ENCODE measurements around the gene SNAPIN. TPM values are rescaled to one million over a fixed set of nuclear protein-coding genes. Genes with fewer than 3 reads are reported as not detected.

Gene SNAPIN
- 76.2 and 78.5 TPM in 2 replicates for total RNA-seq (2014; rRNA removed; shearing (Covaris generic); ENCODE audit: low replicate concordance)

- in situ Hi-C loops (cut with HindIII; ENCODE audit: low pct_unique_long_range_greater_than_20kb, low sequenced_read_pairs) = no loop called here
- peak; percentile 85 for DNase-seq (ENCODE audit: low read depth)
Measured at GRCh38 chr1:153658400-153659174, at the start of gene SNAPIN. Gene SNAPIN, plus strand, starts transcription at chr1:153658703. Its CDS starts 41 bp downstream, at chr1:153658744.

- DNase-seq (ENCODE audit: low read depth) = peak; percentile 86
- in situ Hi-C loops (cut with HindIII; ENCODE audit: low pct_unique_long_range_greater_than_20kb, low sequenced_read_pairs) = no loop called here
Measured at GRCh38 chr1:153608742-153609584, 49.5 kb upstream of the SNAPIN start.

GRCh38 chr1:153609585-153609907 is 49.0 kb upstream of the SNAPIN start:
- in situ Hi-C loops (cut with HindIII; ENCODE audit: low pct_unique_long_range_greater_than_20kb, low sequenced_read_pairs) = no loop called here
- no peak for DNase-seq (ENCODE audit: low read depth)

- in situ Hi-C loops (cut with HindIII; ENCODE audit: low pct_unique_long_range_greater_than_20kb, low sequenced_read_pairs) = no loop called here
- DNase-seq (ENCODE audit: low read depth) = no peak
Measured at GRCh38 chr1:153610334-153610733, 48.2 kb upstream of the SNAPIN start.

- in situ Hi-C loops (cut with HindIII; ENCODE audit: low pct_unique_long_range_greater_than_20kb, low sequenced_read_pairs) = no loop called here
- no peak for DNase-seq (ENCODE audit: low read depth)
Measured at GRCh38 chr1:153610811-153611301, 47.6 kb upstream of the SNAPIN start.

- in situ Hi-C loops (cut with HindIII; ENCODE audit: low pct_unique_long_range_greater_than_20kb, low sequenced_read_pairs) = no loop called here
- no peak for DNase-seq (ENCODE audit: low read depth)
Measured at GRCh38 chr1:153611356-153611755, 47.1 kb upstream of the SNAPIN start.

GRCh38 chr1:153612111-153612754 is 46.3 kb upstream of the SNAPIN start:
- in situ Hi-C loops (cut with HindIII; ENCODE audit: low pct_unique_long_range_greater_than_20kb, low sequenced_read_pairs) = no loop called here
- no peak for DNase-seq (ENCODE audit: low read depth)

GRCh38 chr1:153612755-153613331 is 45.7 kb upstream of the SNAPIN start, which contains the start of gene S100A16:
Gene S100A16, minus strand, starts transcription at chr1:153613137. Its CDS starts 4,986 bp downstream, at chr1:153608151.
- DNase-seq (ENCODE audit: low read depth) = peak; percentile 77
- in situ Hi-C loops (cut with HindIII; ENCODE audit: low pct_unique_long_range_greater_than_20kb, low sequenced_read_pairs) = no loop called here

- in situ Hi-C loops (cut with HindIII; ENCODE audit: low pct_unique_long_range_greater_than_20kb, low sequenced_read_pairs) = no loop called here
- no peak for DNase-seq (ENCODE audit: low read depth)
Measured at GRCh38 chr1:153613406-153613805, 45.1 kb upstream of the SNAPIN start.

- DNase-seq (ENCODE audit: low read depth) = no peak
- in situ Hi-C loops (cut with HindIII; ENCODE audit: low pct_unique_long_range_greater_than_20kb, low sequenced_read_pairs) = no loop called here
Measured at GRCh38 chr1:153614189-153614900, 44.2 kb upstream of the SNAPIN start.

- no peak for DNase-seq (ENCODE audit: low read depth)
- in situ Hi-C loops (cut with HindIII; ENCODE audit: low pct_unique_long_range_greater_than_20kb, low sequenced_read_pairs) = no loop called here
Measured at GRCh38 chr1:153614906-153615305, 43.6 kb upstream of the SNAPIN start.

GRCh38 chr1:153615406-153615805 is 43.1 kb upstream of the SNAPIN start:
- no peak for DNase-seq (ENCODE audit: low read depth)
- in situ Hi-C loops (cut with HindIII; ENCODE audit: low pct_unique_long_range_greater_than_20kb, low sequenced_read_pairs) = no loop called here

GRCh38 chr1:153616144-153616916 is 42.2 kb upstream of the SNAPIN start, which contains the start of gene S100A14:
Gene S100A14, minus strand, starts transcription at chr1:153616325. Its CDS starts 467 bp downstream, at chr1:153615858.
- DNase-seq (ENCODE audit: low read depth) = no peak
- in situ Hi-C loops (cut with HindIII; ENCODE audit: low pct_unique_long_range_greater_than_20kb, low sequenced_read_pairs) = no loop called here

GRCh38 chr1:153616917-153617311 is 41.6 kb upstream of the SNAPIN start:
- no peak for DNase-seq (ENCODE audit: low read depth)
- in situ Hi-C loops (cut with HindIII; ENCODE audit: low pct_unique_long_range_greater_than_20kb, low sequenced_read_pairs) = no loop called here

- in situ Hi-C loops (cut with HindIII; ENCODE audit: low pct_unique_long_range_greater_than_20kb, low sequenced_read_pairs) = no loop called here
- peak; percentile 67 for DNase-seq (ENCODE audit: low read depth)
Measured at GRCh38 chr1:153617663-153618062, 40.8 kb upstream of the SNAPIN start.

GRCh38 chr1:153619171-153619570 is 39.3 kb upstream of the SNAPIN start:
- DNase-seq (ENCODE audit: low read depth) = no peak
- in situ Hi-C loops (cut with HindIII; ENCODE audit: low pct_unique_long_range_greater_than_20kb, low sequenced_read_pairs) = no loop called here

- in situ Hi-C loops (cut with HindIII; ENCODE audit: low pct_unique_long_range_greater_than_20kb, low sequenced_read_pairs) = no loop called here
- no peak for DNase-seq (ENCODE audit: low read depth)
Measured at GRCh38 chr1:153623101-153623500, 35.4 kb upstream of the SNAPIN start.
